HCT116 (cell line): ENCODE results near the gene RAB9A. TPM values are rescaled to one million over a fixed set of nuclear protein-coding genes. Genes with fewer than 3 reads are reported as not detected.
A peak's percentile ranks its signal among the peaks of the same experiment; 100 is the strongest.

Experiments
- ATAC-seq: fragments of 200-7000 bp; cut with Tn5 transposase; 2 replicates; pipeline ENCODE4 v1.9.1; 2020; ENCODE audit warnings: mild to moderate bottlenecking, moderate library complexity
- BruUV-seq: library from RNA; stranded (reverse); fragments of 400-500 nt; replicated peaks from 2 replicates; lab custom pipeline; 2021; lab: Mats Ljungman, UMichigan
- CTCF ChIA-PET: fragments of 300-600 bp; sonication (Branson Sonifier 250); formaldehyde crosslinking; loops from one replicate; lab custom pipeline; 2021; ENCODE audit warnings: antibody characterized with exemption; lab: Charles Lee
- POLR2A ChIA-PET: fragments of 300-600, 350-600 bp; sonication (Branson Sonifier 250); formaldehyde crosslinking; loops from one replicate; lab custom pipeline; 2021; ENCODE audit warnings: antibody characterized with exemption; lab: Charles Lee
- RAD21 ChIA-PET, 2 experiments: fragments of 300-600 bp; sonication (Branson Sonifier 250); formaldehyde crosslinking; loops; one replicate each; lab custom pipeline; 2023; ENCODE audit warnings: low total read pairs in 2 of 2; ENCODE audit not compliant: uncharacterized antibody in 2 of 2, unreplicated experiment in 2 of 2, low non-redundant PET in 1 of 2; lab: Charles Lee
- DNase-seq: peaks from one replicate; pipeline ENCODE4 v3.0.0-alpha.2; 2010; ENCODE audit warnings: low read depth, low spot score
- H2AFZ ChIP-seq: fragments of 200-600 bp; shearing (Covaris generic), sonication (generic); 2 replicates; pipeline ENCODE4 v1.6.1; 2017; ENCODE audit warnings: low read depth, mixed run types, mixed read lengths, antibody characterized with exemption, low read length; ENCODE audit not compliant: poor library complexity, severe bottlenecking
- H3K27ac ChIP-seq: 2 replicates; pipeline ENCODE4 v1.5.1; 2012; ENCODE audit warnings: low read depth, low read length
- H3K27me3 ChIP-seq: fragments of 200-600 bp; sonication (generic); 2 replicates; pipeline ENCODE4 v1.6.1; 2016; ENCODE audit warnings: mixed run types, low read length, mixed read lengths; ENCODE audit not compliant: insufficient read depth
- H3K36me3 ChIP-seq, 2 experiments: fragments of 200-500 bp in 1 of 2; fragments of 200-600 bp in 1 of 2; sonication (Bioruptor generic) in 1 of 2; sonication (generic) in 1 of 2; 2 replicates each; pipeline versions ENCODE4 v1.5.1 to v1.6.1; 2014 to 2016; ENCODE audit warnings: low read length in 2 of 2, inconsistent platforms in 1 of 2, mixed read lengths in 1 of 2, mixed run types in 1 of 2; ENCODE audit not compliant: insufficient read depth in 2 of 2, control insufficient read depth in 1 of 2
- H3K4me1 ChIP-seq, 2 experiments: fragments of 200-600 bp in 1 of 2; sonication (generic) in 1 of 2; 2 replicates each; pipeline versions ENCODE4 v1.5.1 to v1.6.1; 2012 to 2017; ENCODE audit warnings: low read length in 2 of 2, inconsistent platforms in 1 of 2, mild to moderate bottlenecking in 1 of 2, mixed read lengths in 1 of 2, mixed run types in 1 of 2, moderate library complexity in 1 of 2; ENCODE audit not compliant: insufficient read depth in 2 of 2, control insufficient read depth in 1 of 2
- H3K4me2 ChIP-seq: fragments of 200-600 bp; sonication (generic); 2 replicates; pipeline ENCODE4 v1.6.1; 2017; ENCODE audit warnings: mixed run types, low read length, mixed read lengths
- H3K4me3 ChIP-seq, 2 experiments: fragments of 200-600 bp in 1 of 2; sonication (generic) in 1 of 2; replicated peaks in 1 of 2; 2 replicates each; pipeline ENCODE4 v1.5.1; 2011 to 2016; ENCODE audit warnings: low read length in 2 of 2, control low read depth in 1 of 2, low read depth in 1 of 2, mild to moderate bottlenecking in 1 of 2, mixed read lengths in 1 of 2, mixed run types in 1 of 2
- H3K79me2 ChIP-seq: fragments of 200-600 bp; sonication (generic); 2 replicates; pipeline ENCODE4 v1.6.1; 2017; ENCODE audit warnings: mild to moderate bottlenecking, mixed run types, low read length, moderate library complexity, mixed read lengths; ENCODE audit not compliant: insufficient read depth
- H3K9ac ChIP-seq: fragments of 200-600 bp; sonication (generic); 2 replicates; pipeline ENCODE4 v1.6.1; 2016; ENCODE audit warnings: low read length, mixed read lengths
- H3K9me2 ChIP-seq: fragments of 200-600 bp; sonication (generic), shearing (Covaris generic); 2 replicates; pipeline ENCODE4 v1.6.1; 2017; ENCODE audit warnings: mixed run types, mild to moderate bottlenecking, moderate library complexity; ENCODE audit not compliant: insufficient read depth
- H3K9me3 ChIP-seq, 2 experiments: fragments of 200-500 bp in 1 of 2; fragments of 200-600 bp in 1 of 2; sonication (Bioruptor generic) in 1 of 2; sonication (generic) in 1 of 2; 2 replicates each; pipeline ENCODE4 v1.6.1; 2014 to 2017; ENCODE audit warnings: low read length in 2 of 2, mixed read lengths in 2 of 2, inconsistent platforms in 1 of 2, low read depth in 1 of 2, mild to moderate bottlenecking in 1 of 2, mixed run types in 1 of 2, moderate library complexity in 1 of 2; ENCODE audit not compliant: control insufficient read depth in 1 of 2, insufficient read depth in 1 of 2
- H4K20me1 ChIP-seq: fragments of 200-600 bp; sonication (generic), shearing (Covaris generic); 2 replicates; pipeline ENCODE4 v1.6.1; 2017; ENCODE audit warnings: mixed run types, mild to moderate bottlenecking, moderate library complexity; ENCODE audit not compliant: insufficient read depth
- ATF3 ChIP-seq: IDR thresholded peaks from 2 replicates; pipeline ENCODE4 v1.6.1; 2012
- CEBPB ChIP-seq: IDR thresholded peaks from 2 replicates; pipeline ENCODE4 v1.6.1; 2012; ENCODE audit warnings: low read depth
- EZH2 ChIP-seq: fragments of 200-600 bp; sonication (generic); IDR thresholded peaks from 2 replicates; pipeline ENCODE4 v1.6.1; 2017; ENCODE audit warnings: antibody characterized with exemption, mixed run types
- EZH2phosphoT487 ChIP-seq: fragments of 200-600 bp; IDR thresholded peaks from 2 replicates; pipeline ENCODE4 v1.6.1; 2018; ENCODE audit warnings: antibody characterized with exemption, borderline replicate concordance
- FOSL1 ChIP-seq: IDR thresholded peaks from 2 replicates; pipeline ENCODE4 v1.6.1; 2012; ENCODE audit warnings: low read depth
- POLR2AphosphoS5 ChIP-seq: IDR thresholded peaks from 2 replicates; pipeline ENCODE4 v1.6.1; 2011; ENCODE audit warnings: mild to moderate bottlenecking, low read depth, low read length, moderate library complexity
- SIN3A ChIP-seq: IDR thresholded peaks from 2 replicates; pipeline ENCODE4 v1.6.1; 2012; ENCODE audit warnings: low read depth
- YY1 ChIP-seq: IDR thresholded peaks from 2 replicates; pipeline ENCODE4 v1.6.1; 2011; ENCODE audit warnings: low read length, low read depth, moderate library complexity, mild to moderate bottlenecking; ENCODE audit not compliant: insufficient replicate concordance; ENCODE audit errors: extremely low read depth
- ZFX ChIP-seq: fragments of 450-650 bp; IDR thresholded peaks from 2 replicates; pipeline ENCODE4 v1.6.1; 2017
- intact Hi-C: fragments of 100-400 bp; cut with micrococcal nuclease; formaldehyde crosslinking; loops from 2 replicates; pipeline ENCODE4 v1.10.0; 2022
- total RNA-seq: library from RNA; stranded (reverse); gene quantifications from one replicate; pipeline ENCODE4 v1.2.1, GENCODE V29; 2021; ENCODE audit not compliant: unreplicated experiment
- TF ChIP-seq, protein P1 (sequence below), 3 experiments: fragments of 200-600 bp in 1 of 3; sonication (generic) in 1 of 3; IDR thresholded peaks in 2 of 3; conservative IDR thresholded peaks in 1 of 3; 2 replicates each; pipeline ENCODE4 v1.5.1; 2012 to 2017; ENCODE audit warnings: low read depth in 2 of 3, low read length in 2 of 3, antibody characterized with exemption in 1 of 3, borderline replicate concordance in 1 of 3, control low read depth in 1 of 3, mild to moderate bottlenecking in 1 of 3, mixed read lengths in 1 of 3, mixed run types in 1 of 3, moderate library complexity in 1 of 3; ENCODE audit not compliant: insufficient read depth in 1 of 3

The RAB9A gene
- total RNA-seq, 1 experiment from 2014 or later: 23.9 TPM

GRCh38 chrX:13688384-13688957, 457 bp upstream of the RAB9A start:
- TSS peak; percentile 74 for BruUV-seq
- CTCF ChIA-PET: no interaction called here
- H3K4me1 ChIP-seq: peaks cover 28 to 57% of the 10 kb centered on the region in 2 experiments

More at GRCh38 chrX:13688384-13688957, 457 bp upstream of the RAB9A start:
- POLR2A ChIA-PET: no interaction called here
- Histone ChIP-seq H3K27ac (no peak overlapping the region), H3K27me3 (no peaks in the 10 kb centered on the region), H3K4me3 (peak overlapping the region; percentile 70 to 80), H3K9ac (peak overlapping the region; percentile 83), H3K79me2 (peaks cover 41% of the 10 kb centered on the region), H4K20me1 (0 out of 2 replicates have a peak, but pooled peaks cover 1% of the 10 kb centered on the region), H3K9me3 (no peaks in the 10 kb centered on the region), H3K36me3 (no peaks in the 10 kb centered on the region), H2AFZ (peak overlapping the region; percentile 76), H3K4me2 (peak overlapping the region; percentile 87), H3K9me2 (no peaks in the 10 kb centered on the region)
- ATAC-seq (0 out of 2 replicates have a peak, but pooled peaks have one; percentile 26), DNase-seq (no peak)
- intact Hi-C loops: no loop called here
- TF ChIP-seq ATF3 (no peak), CEBPB (no peak), YY1 (no peak), POLR2AphosphoS5 (no peak), ZFX (no peak), FOSL1 (no peak), SIN3A (no peak), EZH2 (no peak), EZH2phosphoT487 (no peak)
- TF ChIP-seq, protein P1, sequence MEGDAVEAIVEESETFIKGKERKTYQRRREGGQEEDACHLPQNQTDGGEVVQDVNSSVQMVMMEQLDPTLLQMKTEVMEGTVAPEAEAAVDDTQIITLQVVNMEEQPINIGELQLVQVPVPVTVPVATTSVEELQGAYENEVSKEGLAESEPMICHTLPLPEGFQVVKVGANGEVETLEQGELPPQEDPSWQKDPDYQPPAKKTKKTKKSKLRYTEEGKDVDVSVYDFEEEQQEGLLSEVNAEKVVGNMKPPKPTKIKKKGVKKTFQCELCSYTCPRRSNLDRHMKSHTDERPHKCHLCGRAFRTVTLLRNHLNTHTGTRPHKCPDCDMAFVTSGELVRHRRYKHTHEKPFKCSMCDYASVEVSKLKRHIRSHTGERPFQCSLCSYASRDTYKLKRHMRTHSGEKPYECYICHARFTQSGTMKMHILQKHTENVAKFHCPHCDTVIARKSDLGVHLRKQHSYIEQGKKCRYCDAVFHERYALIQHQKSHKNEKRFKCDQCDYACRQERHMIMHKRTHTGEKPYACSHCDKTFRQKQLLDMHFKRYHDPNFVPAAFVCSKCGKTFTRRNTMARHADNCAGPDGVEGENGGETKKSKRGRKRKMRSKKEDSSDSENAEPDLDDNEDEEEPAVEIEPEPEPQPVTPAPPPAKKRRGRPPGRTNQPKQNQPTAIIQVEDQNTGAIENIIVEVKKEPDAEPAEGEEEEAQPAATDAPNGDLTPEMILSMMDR (IDR thresholded peaks at IDR 0.05 in 2 of 3, conservative IDR thresholded peaks at IDR 0.05 in 1 of 3; ENCODE audit: borderline replicate concordance in 1 of 3, insufficient read depth in 1 of 3, low read depth in 2 of 3, low read length in 2 of 3): no peak
- RAD21 ChIA-PET: no interaction called here
